GM12864 (cell line): ENCODE measurements around the gene ZNF555.

ENCODE experiments used
- DNase-seq: peaks from one replicate; pipeline ENCODE4 v3.0.0-alpha.2; 2011; ENCODE audit warnings: low read depth
- H3K4me3 ChIP-seq: 2 replicates; pipeline ENCODE4 v1.5.1; 2011; ENCODE audit warnings: mild to moderate bottlenecking, low read depth, low read length, control low read depth
- CTCF ChIP-seq: IDR thresholded peaks from 2 replicates; pipeline ENCODE4 v1.5.1; 2011; ENCODE audit warnings: low read depth, mild to moderate bottlenecking, moderate library complexity, low read length, control low read depth, inconsistent platforms; ENCODE audit errors: missing control alignments

The ZNF555 gene

GRCh38 chr19:2820112-2820702 is 21.1 kb upstream of the ZNF555 start:
- H3K4me3 ChIP-seq: peak overlapping the region; percentile 58
- no peak for DNase-seq
- TF ChIP-seq CTCF: no peak

GRCh38 chr19:2822846-2823245 is 18.4 kb upstream of the ZNF555 start:
- no peak for TF ChIP-seq CTCF
- no peak overlapping the region for H3K4me3 ChIP-seq

GRCh38 chr19:2823646-2824045 is 17.6 kb upstream of the ZNF555 start:
- no peak for DNase-seq
- TF ChIP-seq CTCF: no peak
- no peak overlapping the region for H3K4me3 ChIP-seq

More at GRCh38 chr19:2822846-2823245, 18.4 kb upstream of the ZNF555 start:
- no peak for DNase-seq

GRCh38 chr19:2824129-2824528 is 17.1 kb upstream of the ZNF555 start:
- no peak overlapping the region for H3K4me3 ChIP-seq
- no peak for DNase-seq
- TF ChIP-seq CTCF: no peak

- no peak for TF ChIP-seq CTCF
- H3K4me3 ChIP-seq: no peak overlapping the region
- DNase-seq: no peak
Observed at GRCh38 chr19:2827022-2827421, 14.3 kb upstream of the ZNF555 start.

- no peak for DNase-seq
- H3K4me3 ChIP-seq: no peak overlapping the region
- TF ChIP-seq CTCF: no peak
Observed at GRCh38 chr19:2827840-2828489, 13.3 kb upstream of the ZNF555 start.
